Astrocyte (in vitro differentiated cells and primary cell): ENCODE results near the gene JPT2. TPM values are rescaled to one million over a fixed set of nuclear protein-coding genes. Genes with fewer than 3 reads are reported as not detected.

Source experiments
- DNase-seq: peaks from one replicate; pipeline ENCODE4 v3.0.0-alpha.2; 2010; ENCODE audit warnings: low read depth
- FAIRE-seq: peaks from 2 replicates; lab custom pipeline; 2011; peaks lifted over from hg19 to GRCh38; lab: Jason Lieb, UNC
- H2AFZ ChIP-seq: 2 replicates; pipeline ENCODE4 v1.6.0; 2012; ENCODE audit warnings: low read depth, low read length, inconsistent platforms
- H3K27ac ChIP-seq: 2 replicates; pipeline ENCODE4 v1.5.1; 2011; ENCODE audit warnings: low read depth, low read length, inconsistent platforms
- H3K27me3 ChIP-seq: 2 replicates; pipeline ENCODE4 v1.6.0; 2011; ENCODE audit warnings: low read length, inconsistent platforms; ENCODE audit not compliant: insufficient read depth
- H3K36me3 ChIP-seq: 2 replicates; pipeline ENCODE4 v1.5.1; 2011; ENCODE audit warnings: low read length, inconsistent platforms; ENCODE audit not compliant: insufficient read depth
- H3K4me1 ChIP-seq: 2 replicates; pipeline ENCODE4 v1.5.1; 2011; ENCODE audit warnings: low read length, inconsistent platforms; ENCODE audit not compliant: insufficient read depth
- H3K4me2 ChIP-seq: 2 replicates; pipeline ENCODE4 v1.6.0; 2012; ENCODE audit warnings: low read length, inconsistent platforms
- H3K4me3 ChIP-seq: 2 replicates; pipeline ENCODE4 v1.5.1; 2011; ENCODE audit warnings: low read depth, mild to moderate bottlenecking, low read length, inconsistent platforms; ENCODE audit not compliant: insufficient read depth
- H3K79me2 ChIP-seq: 2 replicates; pipeline ENCODE4 v1.6.0; 2012; ENCODE audit warnings: mild to moderate bottlenecking, low read length, inconsistent platforms; ENCODE audit not compliant: insufficient read depth
- H3K9ac ChIP-seq: 2 replicates; pipeline ENCODE4 v1.6.0; 2012; ENCODE audit warnings: mild to moderate bottlenecking, low read length, inconsistent platforms
- H3K9me3 ChIP-seq: 2 replicates; pipeline ENCODE4 v1.5.1; 2012; ENCODE audit warnings: low read depth, mild to moderate bottlenecking, low read length, inconsistent platforms; ENCODE audit not compliant: insufficient read depth
- H4K20me1 ChIP-seq: 2 replicates; pipeline ENCODE4 v1.6.0; 2012; ENCODE audit warnings: low read length, inconsistent platforms; ENCODE audit not compliant: insufficient read depth
- H3K27ac Mint-ChIP-seq: one replicate; pipeline ENCODE4 v1.8.0; 2021; ENCODE audit warnings: mild to moderate bottlenecking, mixed read lengths; ENCODE audit not compliant: unreplicated experiment
- H3K27me3 Mint-ChIP-seq: one replicate; pipeline ENCODE4 v1.8.0; 2021; ENCODE audit warnings: low read depth, mixed read lengths; ENCODE audit not compliant: unreplicated experiment
- H3K36me3 Mint-ChIP-seq: one replicate; pipeline ENCODE4 v1.8.0; 2021; ENCODE audit warnings: low read depth, mixed read lengths; ENCODE audit not compliant: unreplicated experiment
- H3K4me1 Mint-ChIP-seq: one replicate; pipeline ENCODE4 v1.8.0; 2021; ENCODE audit warnings: low read depth, mixed read lengths; ENCODE audit not compliant: unreplicated experiment
- H3K4me3 Mint-ChIP-seq: one replicate; pipeline ENCODE4 v1.8.0; 2021; ENCODE audit warnings: mild to moderate bottlenecking, moderate library complexity, mixed read lengths; ENCODE audit not compliant: unreplicated experiment
- H3K9me3 Mint-ChIP-seq: one replicate; pipeline ENCODE4 v1.8.0; 2021; ENCODE audit warnings: mild to moderate bottlenecking, mixed read lengths; ENCODE audit not compliant: unreplicated experiment
- CTCF ChIP-seq: IDR thresholded peaks from 2 replicates; pipeline ENCODE4 v1.5.1; 2011; ENCODE audit warnings: low read depth, mild to moderate bottlenecking, inconsistent platforms, low read length, moderate library complexity; ENCODE audit not compliant: insufficient read depth
- EZH2 ChIP-seq: IDR thresholded peaks from 2 replicates; pipeline ENCODE4 v1.6.1; 2012; ENCODE audit warnings: mild to moderate bottlenecking, low read length, inconsistent platforms; ENCODE audit not compliant: insufficient read depth
- total RNA-seq: library from RNA; stranded (reverse); gene quantifications from 2 replicates; pipeline ENCODE4 v1.2.1, GENCODE V29; 2021

JPT2 gene
- total RNA-seq, 1 donor from 2014 or later: 143 TPM

- TF ChIP-seq CTCF: no peak
- Histone ChIP-seq H3K4me1 (no peaks in the 10 kb centered on the region), H3K79me2 (peaks cover 38% of the 10 kb centered on the region), H3K4me3 (no peak overlapping the region), H3K36me3 (peaks cover 33% of the 10 kb centered on the region), H3K9me3 (no peaks in the 10 kb centered on the region), H4K20me1 (peaks cover 64% of the 10 kb centered on the region), H3K27ac (no peak overlapping the region), H3K9ac (no peak overlapping the region), H3K27me3 (no peaks in the 10 kb centered on the region), H2AFZ (no peak overlapping the region), H3K4me2 (no peak overlapping the region)
- peaks cover 32% of the 10 kb centered on the region for H3K36me3 Mint-ChIP-seq
- peaks cover 8% of the 10 kb centered on the region for H3K4me1 Mint-ChIP-seq
- FAIRE-seq (no peak), DNase-seq (no peak)
- H3K9me3 Mint-ChIP-seq: no peaks in the 10 kb centered on the region
- H3K27me3 Mint-ChIP-seq: no peaks in the 10 kb centered on the region
- no peak overlapping the region for H3K27ac Mint-ChIP-seq
- no peak overlapping the region for H3K4me3 Mint-ChIP-seq
Measured at GRCh38 chr16:1639860-1640259, 38.2 kb upstream of the JPT2 start.

GRCh38 chr16:1640261-1640941 is 37.7 kb upstream of the JPT2 start:
- H3K36me3 ChIP-seq: peaks cover 34% of the 10 kb centered on the region
- Mint-ChIP-seq H3K27me3 (no peaks in the 10 kb centered on the region), H3K4me3 (peak overlapping the region; percentile 27), H3K36me3 (peaks cover 29% of the 10 kb centered on the region), H3K4me1 (peaks cover 8% of the 10 kb centered on the region), H3K27ac (peak overlapping the region; percentile 13), H3K9me3 (no peaks in the 10 kb centered on the region)
- no peak overlapping the region for H3K4me3 ChIP-seq
- peaks cover 34% of the 10 kb centered on the region for H3K79me2 ChIP-seq
- H3K9ac ChIP-seq: no peak overlapping the region
- DNase-seq (no peak), FAIRE-seq (no peak)
- TF ChIP-seq CTCF (no peak), EZH2 (no peak)
- no peaks in the 10 kb centered on the region for H3K9me3 ChIP-seq
- peaks cover under 1% of the 10 kb centered on the region for H3K4me1 ChIP-seq
- no peaks in the 10 kb centered on the region for H3K27me3 ChIP-seq
- H3K4me2 ChIP-seq: no peak overlapping the region
- H3K27ac ChIP-seq: no peak overlapping the region
- peaks cover 61% of the 10 kb centered on the region for H4K20me1 ChIP-seq
- H2AFZ ChIP-seq: no peak overlapping the region

- H3K4me1 ChIP-seq: peaks cover 10% of the 10 kb centered on the region
- peaks cover 24% of the 10 kb centered on the region for H3K36me3 Mint-ChIP-seq
- no peak for FAIRE-seq
Measured at GRCh38 chr16:1641261-1641660, 36.8 kb upstream of the JPT2 start.

More at GRCh38 chr16:1641261-1641660, 36.8 kb upstream of the JPT2 start:
- Mint-ChIP-seq H3K27ac (no peak overlapping the region), H3K9me3 (no peaks in the 10 kb centered on the region), H3K27me3 (no peaks in the 10 kb centered on the region), H3K4me3 (no peak overlapping the region), H3K4me1 (peaks cover 13% of the 10 kb centered on the region)
- peaks cover 64% of the 10 kb centered on the region for H4K20me1 ChIP-seq
- no peak overlapping the region for H2AFZ ChIP-seq
- peaks cover 36% of the 10 kb centered on the region for H3K36me3 ChIP-seq
- H3K9ac ChIP-seq: no peak overlapping the region
- no peak overlapping the region for H3K27ac ChIP-seq
- no peak overlapping the region for H3K4me3 ChIP-seq
- no peak for DNase-seq
- H3K79me2 ChIP-seq: peaks cover 37% of the 10 kb centered on the region
- H3K9me3 ChIP-seq: no peaks in the 10 kb centered on the region
- no peak overlapping the region for H3K4me2 ChIP-seq
- TF ChIP-seq EZH2: no peak
- no peaks in the 10 kb centered on the region for H3K27me3 ChIP-seq
